ENCODE data around the gene MAGI2.

DNA sequence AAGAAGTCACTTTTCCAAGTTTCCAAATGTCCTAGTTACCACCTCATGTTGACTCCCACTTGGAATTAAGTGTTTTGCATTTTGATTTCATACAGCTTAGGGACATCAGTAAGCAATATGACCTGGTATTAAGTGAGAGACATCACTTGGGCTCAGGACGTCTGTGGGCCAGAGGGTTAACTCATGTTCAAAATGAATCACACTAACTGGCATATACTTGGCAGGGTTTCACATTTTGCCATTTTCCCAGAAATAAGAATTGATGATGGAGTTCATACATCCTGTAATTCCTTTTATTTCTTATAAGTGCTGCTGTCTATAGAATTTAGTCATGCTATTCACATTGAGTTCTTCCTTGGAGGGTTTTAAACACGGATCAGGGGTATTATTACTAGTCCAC lies 1138.3 kb downstream of the MAGI2 start:
- TF ChIP-seq, protein P1, sequence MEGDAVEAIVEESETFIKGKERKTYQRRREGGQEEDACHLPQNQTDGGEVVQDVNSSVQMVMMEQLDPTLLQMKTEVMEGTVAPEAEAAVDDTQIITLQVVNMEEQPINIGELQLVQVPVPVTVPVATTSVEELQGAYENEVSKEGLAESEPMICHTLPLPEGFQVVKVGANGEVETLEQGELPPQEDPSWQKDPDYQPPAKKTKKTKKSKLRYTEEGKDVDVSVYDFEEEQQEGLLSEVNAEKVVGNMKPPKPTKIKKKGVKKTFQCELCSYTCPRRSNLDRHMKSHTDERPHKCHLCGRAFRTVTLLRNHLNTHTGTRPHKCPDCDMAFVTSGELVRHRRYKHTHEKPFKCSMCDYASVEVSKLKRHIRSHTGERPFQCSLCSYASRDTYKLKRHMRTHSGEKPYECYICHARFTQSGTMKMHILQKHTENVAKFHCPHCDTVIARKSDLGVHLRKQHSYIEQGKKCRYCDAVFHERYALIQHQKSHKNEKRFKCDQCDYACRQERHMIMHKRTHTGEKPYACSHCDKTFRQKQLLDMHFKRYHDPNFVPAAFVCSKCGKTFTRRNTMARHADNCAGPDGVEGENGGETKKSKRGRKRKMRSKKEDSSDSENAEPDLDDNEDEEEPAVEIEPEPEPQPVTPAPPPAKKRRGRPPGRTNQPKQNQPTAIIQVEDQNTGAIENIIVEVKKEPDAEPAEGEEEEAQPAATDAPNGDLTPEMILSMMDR (IDR thresholded peaks at IDR 0.05), result no peak
- TF ChIP-seq POLR2A (IDR thresholded peaks at IDR 0.05), result no peak

All from esophagus squamous epithelium (tissue), 4 donors.